Esophagus squamous epithelium (tissue), 5 donors: Measurements from ENCODE around the gene OXT. TPM values are rescaled to one million over a fixed set of nuclear protein-coding genes. Genes with fewer than 3 reads are reported as not detected.

ENCODE experiments used
- DNase-seq: peaks from one replicate; lab custom pipeline; 2025; lab: John Stamatoyannopoulos, UW
- H3K27ac ChIP-seq, 4 donors: fragments of 200-600 bp; sonication (generic); one replicate each; pipeline ENCODE4 v1.5.1; 2016 to 2019; ENCODE audit warnings: mild to moderate bottlenecking in 1 of 4
- H3K27me3 ChIP-seq, 4 donors: fragments of 200-600 bp; sonication (generic); 1 replicate in 3 of 4; 2 replicates in 1 of 4; pipeline versions ENCODE4 v1.5.1 to v1.6.0; 2017 to 2021; ENCODE audit warnings: antibody characterized with exemption in 1 of 4
- H3K36me3 ChIP-seq, 3 donors: fragments of 200-600 bp; sonication (generic); one replicate each; pipeline ENCODE4 v1.5.1; 2016 to 2019
- H3K4me1 ChIP-seq, 3 donors: fragments of 200-600 bp; sonication (generic); one replicate each; pipeline ENCODE4 v1.5.1; 2017 to 2019
- H3K4me3 ChIP-seq, 4 donors: fragments of 200-600 bp; sonication (generic); 1 replicate in 3 of 4; 2 replicates in 1 of 4; pipeline ENCODE4 v1.5.1; 2016 to 2019; ENCODE audit warnings: mild to moderate bottlenecking in 2 of 4, moderate library complexity in 1 of 4
- H3K9me3 ChIP-seq, 3 donors: fragments of 200-600 bp; sonication (generic); one replicate each; pipeline ENCODE4 v1.5.1; 2016 to 2019
- CTCF ChIP-seq, 6 experiments: fragments of 450-650 bp in 4 of 6; fragments of 200-600 bp in 2 of 6; sonication (generic) in 2 of 6; IDR thresholded peaks; one replicate each; pipeline ENCODE4 v1.5.1; 2016 to 2019; ENCODE audit warnings: antibody characterized with exemption in 6 of 6, mild to moderate bottlenecking in 4 of 6, moderate library complexity in 4 of 6
- POLR2A ChIP-seq, 4 donors: fragments of 450-650 bp; IDR thresholded peaks; one replicate each; pipeline ENCODE4 v1.6.1; 2017; ENCODE audit warnings: antibody characterized with exemption in 4 of 4, mild to moderate bottlenecking in 4 of 4, moderate library complexity in 3 of 4
- WGBS, 2 donors: methylation state at CpG; one replicate each; pipeline ENCODE4 v1.1.5; 2018; 5-methylcytosine and 5-hydroxymethylcytosine counted together
- intact Hi-C: fragments of 100-400 bp; cut with DNase I; formaldehyde crosslinking; loops from one replicate; pipeline ENCODE4 v1.15.0; 2022
- total RNA-seq, 4 donors: library from RNA; depleted of rRNA; stranded (reverse); fragments of >200 nt; gene quantifications; one replicate each; pipeline ENCODE4 v1.1.0, GENCODE V29; 2016
- donor health status: DM: yes; HTN: yes; CAD: no.

The OXT gene
- total RNA-seq, 4 donors from 2014 or later: not detected

DNA sequence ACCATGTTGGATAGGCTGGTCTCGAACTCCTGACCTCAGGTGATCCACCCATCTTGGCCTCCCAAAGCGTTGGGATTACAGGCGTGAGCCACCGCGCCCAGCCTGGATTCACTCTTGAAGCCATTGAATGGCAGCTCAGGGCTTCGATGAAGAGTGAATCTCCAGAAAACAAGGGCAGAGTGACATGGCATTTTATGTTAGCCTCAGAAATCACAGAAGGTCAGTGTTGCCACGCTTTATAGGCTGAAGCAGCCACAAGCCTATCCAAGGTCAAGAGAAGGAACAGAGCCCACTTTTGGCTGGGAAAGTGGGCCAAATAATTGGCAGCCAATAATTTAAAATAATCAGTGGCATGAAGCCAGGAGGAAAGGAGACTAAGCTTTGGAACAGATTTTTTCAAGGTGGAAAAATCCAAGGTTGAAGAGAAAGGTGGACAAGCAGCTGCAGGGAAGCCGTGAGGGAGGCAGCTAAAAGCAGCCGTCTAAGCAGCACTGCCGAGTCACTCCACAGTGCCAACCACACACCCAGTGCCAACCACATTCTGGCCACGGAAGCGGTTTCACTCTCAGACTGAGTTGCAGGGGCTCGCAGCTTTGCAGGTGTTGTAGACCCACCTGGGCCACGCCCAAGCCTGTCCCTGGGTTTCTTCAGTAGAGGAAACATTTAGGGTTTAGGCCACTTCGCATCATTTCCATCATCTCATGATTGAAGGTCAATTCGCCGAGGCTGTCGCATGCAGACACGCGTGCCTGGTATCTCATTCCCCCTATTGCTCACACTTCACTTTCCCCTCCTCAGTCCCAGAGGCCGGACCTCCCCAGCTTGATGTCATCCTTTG, 30.5 kb downstream of the OXT start:
- intact Hi-C loops: no loop called here
- Histone ChIP-seq H3K4me3 (no peak overlapping the region), H3K27me3 (peaks cover 0 to 17% (median 0%) of the 10 kb centered on the region in 4 donors), H3K4me1 (peaks cover 0 to 4% (median 0%) of the 10 kb centered on the region in 3 donors), H3K27ac (no peak overlapping the region), H3K36me3 (peaks cover 0 to 9% (median 0%) of the 10 kb centered on the region in 3 donors), H3K9me3 (no peaks in the 10 kb centered on the region)
- no peak for TF ChIP-seq CTCF (IDR thresholded peaks at IDR 0.05)
- TF ChIP-seq POLR2A (IDR thresholded peaks at IDR 0.05): no peak
- no peak for DNase-seq
- 64 to 66% methylated on average over 15 to 21 of the region's 21 CpGs for WGBS, 2 donors

DNA sequence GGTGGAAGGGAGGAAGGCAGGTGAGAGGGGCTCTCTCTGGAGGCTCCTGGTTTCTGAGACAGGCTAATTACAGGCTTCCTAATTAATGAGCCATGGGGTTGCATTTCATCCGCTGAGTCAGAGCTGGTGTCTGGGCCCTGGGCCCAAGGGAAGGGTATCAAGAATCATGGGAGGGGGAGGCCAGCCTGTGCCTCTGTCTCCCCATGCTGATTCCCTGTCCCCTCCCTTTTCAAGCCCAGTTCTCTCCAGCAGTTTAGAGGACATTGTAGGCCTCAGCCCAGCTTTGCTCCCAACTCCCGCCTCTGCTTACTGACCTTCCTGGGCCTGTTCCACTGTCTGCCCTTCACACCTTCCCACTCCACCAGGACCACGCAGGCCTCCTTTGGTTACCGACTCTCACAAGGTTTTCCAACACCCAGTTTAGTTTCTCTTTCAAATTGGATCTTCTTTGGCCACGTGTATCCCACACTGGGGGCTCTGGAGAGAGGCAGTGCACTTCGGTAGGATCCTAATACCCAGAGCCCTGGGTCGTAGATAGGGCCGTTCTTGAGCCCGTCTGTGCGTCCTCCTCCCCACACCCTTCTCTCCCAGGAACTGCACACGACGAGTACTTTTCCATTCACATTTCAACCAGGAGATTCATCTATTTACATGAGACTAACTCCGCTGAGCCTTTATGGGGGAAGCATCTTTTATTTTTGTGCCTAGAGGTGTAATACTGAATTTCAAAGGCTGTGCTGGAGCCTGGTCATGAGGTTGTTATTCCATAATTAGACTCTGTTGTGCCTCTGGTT, 31.4 kb downstream of the OXT start:
- WGBS, 2 donors: 77 to 85% methylated on average over 11 to 12 of the region's 13 CpGs
- Histone ChIP-seq H3K9me3 (no peaks in the 10 kb centered on the region), H3K36me3 (peaks cover 0 to 18% (median 0%) of the 10 kb centered on the region in 3 donors), H3K4me3 (no peak overlapping the region), H3K27me3 (peaks cover 0 to 17% (median 0%) of the 10 kb centered on the region in 4 donors), H3K27ac (no peak overlapping the region), H3K4me1 (peaks cover 0 to 4% (median 0%) of the 10 kb centered on the region in 3 donors)
- intact Hi-C loops: no loop called here
- DNase-seq: no peak
- TF ChIP-seq CTCF (IDR thresholded peaks at IDR 0.05): no peak
- TF ChIP-seq POLR2A (IDR thresholded peaks at IDR 0.05): no peak

GRCh38 chr20:3103369-3104032, 32.1 kb downstream of the OXT start:
- Histone ChIP-seq H3K9me3 (no peaks in the 10 kb centered on the region), H3K27me3 (peaks cover 0 to 17% (median 0%) of the 10 kb centered on the region in 4 donors), H3K4me3 (no peak overlapping the region), H3K36me3 (peaks cover 0 to 25% (median 0%) of the 10 kb centered on the region in 3 donors), H3K27ac (no peak overlapping the region), H3K4me1 (peaks cover 0 to 4% (median 0%) of the 10 kb centered on the region in 3 donors)
- TF ChIP-seq POLR2A (IDR thresholded peaks at IDR 0.05) (no peak), CTCF (IDR thresholded peaks at IDR 0.05) (no peak)
- intact Hi-C loops: no loop called here
- DNase-seq: no peak
- 43 to 52% methylated on average over 3 of the region's 3 CpGs for WGBS, 2 donors

- Histone ChIP-seq H3K4me1 (peaks cover 0 to 4% (median 0%) of the 10 kb centered on the region in 3 donors), H3K9me3 (no peaks in the 10 kb centered on the region), H3K27me3 (peaks cover 0 to 3% (median 0%) of the 10 kb centered on the region in 4 donors), H3K4me3 (no peak overlapping the region), H3K36me3 (peaks cover 11 to 45% (median 15%) of the 10 kb centered on the region in 3 donors), H3K27ac (no peak overlapping the region)
- TF ChIP-seq CTCF (IDR thresholded peaks at IDR 0.05) (no peak), POLR2A (IDR thresholded peaks at IDR 0.05) (no peak)
- 92 to 93% methylated on average over 11 to 12 of the region's 18 CpGs for WGBS, 2 donors
- intact Hi-C loops: no loop called here
- DNase-seq: no peak
These were observed 34.1 kb downstream of the OXT start for GRCh38 chr20:3105256-3106137.
